ENCODE measurements around the gene BMF. TPM values are rescaled to one million over a fixed set of nuclear protein-coding genes. Genes with fewer than 3 reads are reported as not detected.

Gene BMF
- total RNA-seq, 6 donors from 2014 or later = 9.9 to 118 (median 26.2) TPM

DNA sequence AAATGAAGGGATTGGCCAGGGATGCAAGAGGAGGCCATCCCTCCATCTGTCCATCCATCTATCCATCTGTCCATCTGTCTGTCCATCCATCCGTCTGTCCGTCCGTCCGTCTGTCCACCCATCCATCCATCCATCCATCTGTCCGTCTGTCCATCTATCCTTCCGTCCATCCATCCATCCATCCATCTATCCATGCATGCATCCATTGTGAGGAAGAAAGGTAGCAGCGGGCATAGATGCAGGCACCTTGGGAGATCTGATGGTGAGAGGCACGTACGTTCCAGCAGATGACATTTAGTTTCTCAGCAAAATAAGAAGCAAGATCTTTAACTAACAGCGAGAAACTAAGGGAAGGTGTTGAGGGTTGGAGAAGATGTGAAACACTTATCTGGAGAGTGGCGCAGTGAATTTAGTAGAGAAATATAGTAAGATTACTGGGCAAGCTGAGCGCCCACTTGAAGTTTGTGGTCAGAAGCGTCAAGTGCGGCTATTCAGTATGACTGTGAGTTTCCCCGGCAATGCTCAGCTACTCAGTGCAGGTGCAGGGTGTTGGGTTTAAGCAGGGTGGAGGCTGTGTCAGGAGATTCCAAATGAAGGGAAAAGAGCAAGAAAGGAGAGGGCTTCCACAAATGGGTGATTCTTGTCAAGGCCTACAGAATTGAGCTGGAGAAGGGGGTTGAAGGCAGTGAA lies 47.3 kb downstream of the BMF start:
- peak in 1 of 2 donors; percentile 55 for ATAC-seq (ENCODE audit: low FRiP score in 2 of 2)
- 77 to 85% methylated on average over 15 of the region's 15 CpGs for WGBS, 2 donors
- Histone ChIP-seq H3K4me1 (peaks cover 0 to 4% (median 0%) of the 10 kb centered on the region in 4 donors), H3K27ac (no peak overlapping the region), H3K36me3 (no peaks in the 10 kb centered on the region), H3K27me3 (no peaks in the 10 kb centered on the region), H3K4me3 (no peak overlapping the region), H3K9me3 (no peaks in the 10 kb centered on the region)
- no peak for TF ChIP-seq POLR2A (IDR thresholded peaks at IDR 0.05)
- no peak for TF ChIP-seq POLR2AphosphoS5 (IDR thresholded peaks at IDR 0.05)
- no peak for TF ChIP-seq EP300 (IDR thresholded peaks at IDR 0.05)
- peak in 1 of 2 donors; percentile 71 for DNase-seq

DNA sequence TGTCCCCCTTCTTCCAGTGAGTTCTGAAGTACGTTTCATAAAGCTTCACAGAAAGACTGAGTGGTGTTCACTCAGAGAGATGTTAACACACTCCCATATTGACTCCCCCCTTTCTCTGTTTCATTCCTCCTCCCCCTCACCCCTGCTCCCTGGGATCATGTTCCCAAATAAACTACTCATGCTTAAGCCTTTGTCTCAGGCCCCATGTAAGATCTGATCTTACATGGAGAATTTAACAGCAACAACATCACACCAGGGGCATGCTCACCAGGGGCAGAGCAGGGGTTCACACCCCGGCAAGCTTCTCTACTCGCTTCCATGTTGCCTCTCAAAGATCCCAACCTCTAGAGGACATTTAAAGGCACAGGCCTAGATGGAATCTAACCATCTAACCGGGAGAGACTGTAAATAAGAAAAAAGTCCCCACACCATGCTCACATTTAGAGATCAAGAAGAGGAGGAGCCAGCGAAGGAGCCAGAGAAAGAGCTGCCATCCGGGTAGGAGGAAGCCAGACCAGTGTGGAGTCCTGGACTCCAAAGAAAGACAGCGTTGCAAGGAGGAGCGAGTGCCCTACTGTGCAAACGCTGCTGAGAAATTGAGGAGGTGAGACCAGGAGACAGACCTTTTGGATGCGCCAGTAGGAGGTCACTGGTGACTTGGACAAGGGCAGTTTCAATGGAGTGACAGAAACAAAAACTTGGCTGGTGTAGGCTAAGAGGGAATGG lies 48.3 kb downstream of the BMF start:
- TF ChIP-seq POLR2AphosphoS5 (IDR thresholded peaks at IDR 0.05) = no peak
- TF ChIP-seq POLR2A (IDR thresholded peaks at IDR 0.05) = no peak
- no peak for TF ChIP-seq EP300 (IDR thresholded peaks at IDR 0.05)
- TF ChIP-seq, protein P1, sequence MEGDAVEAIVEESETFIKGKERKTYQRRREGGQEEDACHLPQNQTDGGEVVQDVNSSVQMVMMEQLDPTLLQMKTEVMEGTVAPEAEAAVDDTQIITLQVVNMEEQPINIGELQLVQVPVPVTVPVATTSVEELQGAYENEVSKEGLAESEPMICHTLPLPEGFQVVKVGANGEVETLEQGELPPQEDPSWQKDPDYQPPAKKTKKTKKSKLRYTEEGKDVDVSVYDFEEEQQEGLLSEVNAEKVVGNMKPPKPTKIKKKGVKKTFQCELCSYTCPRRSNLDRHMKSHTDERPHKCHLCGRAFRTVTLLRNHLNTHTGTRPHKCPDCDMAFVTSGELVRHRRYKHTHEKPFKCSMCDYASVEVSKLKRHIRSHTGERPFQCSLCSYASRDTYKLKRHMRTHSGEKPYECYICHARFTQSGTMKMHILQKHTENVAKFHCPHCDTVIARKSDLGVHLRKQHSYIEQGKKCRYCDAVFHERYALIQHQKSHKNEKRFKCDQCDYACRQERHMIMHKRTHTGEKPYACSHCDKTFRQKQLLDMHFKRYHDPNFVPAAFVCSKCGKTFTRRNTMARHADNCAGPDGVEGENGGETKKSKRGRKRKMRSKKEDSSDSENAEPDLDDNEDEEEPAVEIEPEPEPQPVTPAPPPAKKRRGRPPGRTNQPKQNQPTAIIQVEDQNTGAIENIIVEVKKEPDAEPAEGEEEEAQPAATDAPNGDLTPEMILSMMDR (IDR thresholded peaks at IDR 0.05) = no peak
- H3K4me3 ChIP-seq = no peak overlapping the region
- ATAC-seq (ENCODE audit: low FRiP score in 2 of 2) (no peak), DNase-seq (peak in 1 of 2 donors; percentile 10)
- H3K27me3 ChIP-seq = no peaks in the 10 kb centered on the region
- H3K4me1 ChIP-seq = peaks cover 0 to 8% (median 2%) of the 10 kb centered on the region in 4 donors
- H3K27ac ChIP-seq = no peak overlapping the region
- H3K9me3 ChIP-seq = no peaks in the 10 kb centered on the region
- no peaks in the 10 kb centered on the region for H3K36me3 ChIP-seq
- WGBS, 2 donors = 89% methylated on average over 10 of the region's 10 CpGs

DNA sequence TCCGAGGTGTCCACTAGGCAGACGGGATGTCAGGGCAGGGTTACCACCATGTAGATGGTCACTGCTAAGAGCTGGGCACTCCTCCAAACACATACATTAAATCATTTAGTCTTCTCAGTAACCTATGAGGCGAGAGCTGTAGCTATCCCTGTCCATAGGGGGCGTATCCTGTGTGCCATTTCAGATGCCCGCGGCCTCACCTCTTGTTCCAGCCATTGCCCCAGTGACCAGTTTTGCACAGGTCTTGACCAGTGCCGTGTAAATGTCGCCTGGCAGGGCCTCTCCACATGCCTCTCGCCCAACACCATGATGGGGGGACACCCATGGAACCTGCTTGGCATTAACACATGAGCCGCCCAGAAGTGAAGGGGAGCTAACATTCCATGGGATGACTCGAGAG lies 48.9 kb downstream of the BMF start:
- no peaks in the 10 kb centered on the region for H3K27me3 ChIP-seq
- H3K4me3 ChIP-seq = no peak overlapping the region
- ATAC-seq (ENCODE audit: low FRiP score in 2 of 2) (no peak), DNase-seq (peak in 1 of 2 donors; percentile 19)
- TF ChIP-seq, protein P1 (IDR thresholded peaks at IDR 0.05) = no peak
- TF ChIP-seq POLR2AphosphoS5 (IDR thresholded peaks at IDR 0.05) (no peak), POLR2A (IDR thresholded peaks at IDR 0.05) (no peak), EP300 (IDR thresholded peaks at IDR 0.05) (no peak)
- H3K27ac ChIP-seq = no peak overlapping the region
- H3K9me3 ChIP-seq = no peaks in the 10 kb centered on the region
- H3K36me3 ChIP-seq = no peaks in the 10 kb centered on the region
- peaks cover 4 to 14% (median 8%) of the 10 kb centered on the region in 4 donors for H3K4me1 ChIP-seq
- 86 to 95% methylated on average over 11 of the region's 11 CpGs for WGBS, 2 donors

DNA sequence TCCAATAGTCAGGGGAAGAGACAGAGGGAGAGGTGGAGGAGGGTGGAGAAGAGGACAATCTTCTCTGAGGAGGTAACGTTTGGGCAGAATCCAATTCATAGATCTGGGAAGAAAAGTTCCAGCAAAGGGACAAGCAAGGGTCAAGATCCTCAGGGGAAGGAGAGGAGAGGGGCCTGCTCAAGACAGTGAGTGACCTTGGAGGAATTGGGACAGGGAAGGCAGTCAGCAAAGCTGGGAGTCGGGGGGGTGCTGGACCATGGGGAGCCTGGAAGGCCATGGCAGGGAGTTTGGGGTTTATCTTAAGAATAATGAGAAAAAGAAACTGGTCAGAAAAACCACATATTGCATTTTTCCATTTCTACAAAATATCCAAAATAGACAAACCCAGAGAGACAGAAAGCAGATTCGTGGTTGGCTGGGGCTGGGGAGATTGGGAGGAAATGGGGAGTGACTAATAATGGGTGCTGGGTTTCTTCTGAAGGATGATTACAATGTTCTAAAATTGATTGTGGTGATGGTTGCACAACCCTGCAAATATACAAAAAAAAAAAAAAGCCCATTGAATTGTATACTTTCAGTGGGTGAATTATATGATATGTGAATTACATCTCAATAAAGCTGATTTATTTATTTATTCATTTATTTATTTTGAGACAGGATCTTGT lies 50.1 kb downstream of the BMF start:
- H3K36me3 ChIP-seq = no peaks in the 10 kb centered on the region
- no peak overlapping the region for H3K27ac ChIP-seq
- H3K4me3 ChIP-seq = no peak overlapping the region
- no peak for TF ChIP-seq POLR2AphosphoS5 (IDR thresholded peaks at IDR 0.05)
- TF ChIP-seq POLR2A (IDR thresholded peaks at IDR 0.05) = no peak
- TF ChIP-seq EP300 (IDR thresholded peaks at IDR 0.05) = no peak
- TF ChIP-seq, protein P1 (IDR thresholded peaks at IDR 0.05) = no peak
- no peaks in the 10 kb centered on the region for H3K9me3 ChIP-seq
- DNase-seq (no peak), ATAC-seq (ENCODE audit: low FRiP score in 2 of 2) (no peak)
- no peaks in the 10 kb centered on the region for H3K27me3 ChIP-seq
- H3K4me1 ChIP-seq = peaks cover 9 to 26% (median 16%) of the 10 kb centered on the region in 4 donors
- 78 to 81% methylated on average over 3 of the region's 3 CpGs for WGBS, 2 donors

Measured in upper lobe of left lung (tissue), 6 donors.